Stomach smooth muscle (tissue), 2 donors: ENCODE results near the gene NAA16.
"Not testable (repeated sequence)": the region's sequence is repeated elsewhere in the genome, so short reads cannot be mapped to it uniquely, and the experiment has no call there.

Experiments
- H3K27ac ChIP-seq: one replicate; pipeline ENCODE4 v1.7.0; 2013; ENCODE audit warnings: mild to moderate bottlenecking, low read length, inconsistent platforms
- H3K27me3 ChIP-seq, 2 donors: one replicate each; pipeline ENCODE4 v1.7.0; 2013; ENCODE audit warnings: low read length in 2 of 2; ENCODE audit not compliant: insufficient read depth in 2 of 2, control insufficient read depth in 1 of 2
- H3K36me3 ChIP-seq, 2 donors: one replicate each; pipeline ENCODE4 v1.7.0; 2013; ENCODE audit warnings: low read length in 2 of 2; ENCODE audit not compliant: control insufficient read depth in 2 of 2, insufficient read depth in 2 of 2
- H3K4me1 ChIP-seq: one replicate; pipeline ENCODE4 v1.7.0; 2013; ENCODE audit warnings: low read length; ENCODE audit not compliant: control insufficient read depth, insufficient read depth
- H3K4me3 ChIP-seq, 2 donors: one replicate each; pipeline ENCODE4 v1.7.0; 2013; ENCODE audit warnings: low read length in 2 of 2
- H3K9ac ChIP-seq, 2 donors: one replicate each; pipeline ENCODE4 v1.7.0; 2013; ENCODE audit warnings: low read length in 2 of 2, mild to moderate bottlenecking in 1 of 2
- H3K9me3 ChIP-seq, 2 donors: one replicate each; pipeline ENCODE4 v1.7.0; 2013; ENCODE audit warnings: low read length in 2 of 2; ENCODE audit not compliant: control insufficient read depth in 2 of 2
- donor health status: healthy.
- donor health status: Pancreatic carcinoma.

NAA16 gene

DNA sequence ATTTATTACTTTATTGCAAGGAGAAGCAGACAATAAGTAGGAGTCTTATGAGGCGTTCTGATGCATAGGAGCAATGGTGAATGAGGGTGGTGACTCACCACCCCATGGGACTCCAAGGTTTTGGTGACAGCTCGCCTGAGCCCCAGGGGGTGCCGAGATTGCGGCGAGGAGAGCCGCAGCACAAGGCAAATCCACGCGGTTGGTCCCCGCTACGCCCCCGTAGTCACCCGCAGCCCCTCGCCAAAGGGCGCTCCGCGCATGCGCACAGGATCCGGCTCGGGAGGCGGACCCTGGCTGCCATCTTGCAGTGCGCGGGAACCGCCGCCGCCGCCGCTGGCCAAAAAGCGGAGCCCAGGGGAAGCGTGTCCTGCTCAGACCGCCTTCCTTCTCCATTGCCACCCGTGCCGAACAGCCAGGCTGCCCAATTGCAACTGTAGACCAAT, at the start of gene NAA16:
NAA16 (plus strand) TSS at position 305 of the 443 bp plus-strand sequence. CDS start 262 bp downstream, outside the sequence.
- Histone ChIP-seq H3K4me1 (no peaks in the 10 kb centered on the region), H3K27me3 (no peaks in the 10 kb centered on the region)

DNA sequence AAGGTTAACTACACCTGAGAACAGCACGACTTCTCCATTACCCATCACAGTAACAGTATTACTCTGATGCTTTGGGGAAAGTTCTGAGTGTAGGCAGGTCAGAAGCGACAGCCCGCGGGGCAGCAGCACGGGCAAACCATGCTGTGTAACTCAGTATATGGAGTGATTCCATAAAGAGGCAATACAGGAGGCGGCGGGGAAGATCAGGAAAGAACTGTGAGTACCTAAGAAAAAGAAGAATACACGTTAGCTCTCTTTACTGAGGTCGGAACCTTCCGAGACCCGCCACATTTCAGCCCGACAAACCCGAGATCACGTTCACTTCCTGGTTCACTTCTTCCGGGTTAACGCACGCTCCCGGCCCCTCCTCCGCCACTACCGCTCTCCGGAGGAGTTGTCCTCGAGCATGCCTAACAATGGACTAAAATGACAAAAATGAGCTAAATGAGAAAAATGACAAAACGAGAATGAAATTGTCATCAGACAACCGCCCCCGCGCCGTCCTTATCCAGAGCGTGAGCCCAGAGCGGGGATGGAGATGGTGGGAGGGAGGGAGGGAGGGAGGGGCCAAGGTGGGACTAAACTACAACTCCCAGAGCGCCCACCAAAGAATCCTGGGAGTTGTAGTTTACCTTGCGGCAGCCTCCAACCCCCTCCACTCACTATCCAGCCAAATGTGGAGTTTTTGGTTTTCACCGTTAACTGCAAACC, 47.7 kb upstream of the NAA16 start, which contains the start of gene MTRF1:
MTRF1 (minus strand) TSS at position 316 of the 711 bp plus-strand sequence. CDS start 2,669 bp downstream, outside the sequence.
- Histone ChIP-seq H3K4me3 (peak within 1 kb of the TSS; percentile 84 to 90), H3K27me3 (no peaks in the 10 kb centered on the region), H3K4me1 (no peaks in the 10 kb centered on the region), H3K27ac (peak within 1 kb of the TSS; percentile 72), H3K9ac (peak within 1 kb of the TSS; percentile 67 to 90), H3K9me3 (no peaks in the 10 kb centered on the region), H3K36me3 (peaks cover 3 to 8% of the 10 kb centered on the region in 2 donors)

More for the DNA sequence above, at the start of gene NAA16:
- H3K4me3 ChIP-seq = peak within 1 kb of the TSS; percentile 95 to 99
- peak within 1 kb of the TSS; percentile 80 to 93 for H3K9ac ChIP-seq
- peak within 1 kb of the TSS; percentile 76 for H3K27ac ChIP-seq
- no peaks in the 10 kb centered on the region for H3K9me3 ChIP-seq
- no peaks in the 10 kb centered on the region for H3K36me3 ChIP-seq

DNA sequence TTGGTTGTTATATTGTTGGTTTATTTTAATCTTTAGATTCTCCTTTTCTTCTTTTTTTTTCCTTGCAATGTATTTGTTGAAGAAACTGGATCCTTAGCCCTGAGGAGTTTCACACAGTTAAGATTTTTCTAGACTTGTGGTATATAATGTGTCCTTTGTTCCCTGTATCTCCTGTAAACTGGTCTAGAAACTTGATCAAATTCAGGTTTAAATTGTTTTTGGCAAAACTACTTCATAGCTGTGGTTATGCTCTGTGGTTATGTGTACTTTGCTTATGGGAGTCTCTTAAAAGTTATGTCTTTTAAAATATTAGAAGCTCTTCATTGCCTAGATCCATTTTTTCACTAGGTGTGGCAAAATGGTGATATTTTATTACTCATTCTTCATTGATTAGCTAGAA, 44.0 kb upstream of the NAA16 start:
- Histone ChIP-seq H3K27me3 (no peaks in the 10 kb centered on the region), H3K36me3 (no peaks in the 10 kb centered on the region), H3K9me3 (no peaks in the 10 kb centered on the region), H3K27ac (no peak overlapping the region), H3K4me1 (no peaks in the 10 kb centered on the region), H3K4me3 (no peak overlapping the region), H3K9ac (no peak overlapping the region)

DNA sequence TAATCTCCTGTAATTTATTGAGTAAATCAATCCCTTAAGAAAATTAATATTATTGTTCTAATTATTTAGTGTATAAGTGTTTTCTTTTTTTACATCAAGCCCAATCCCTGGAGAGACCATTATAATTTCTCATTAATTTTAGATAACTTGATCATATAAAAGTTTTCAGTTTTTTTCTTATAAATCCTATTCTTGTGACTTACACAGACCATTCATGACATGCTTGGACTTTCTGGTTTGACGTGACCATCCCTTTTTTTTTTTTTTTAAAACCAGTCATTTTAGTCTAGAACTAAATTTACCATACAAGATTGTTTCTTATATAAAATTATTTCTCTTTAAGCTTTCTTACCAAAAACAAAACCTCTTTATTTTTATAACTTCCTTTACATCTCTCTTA, 42.3 kb upstream of the NAA16 start:
- Histone ChIP-seq H3K9me3 (no peaks in the 10 kb centered on the region), H3K27ac (no peak overlapping the region), H3K4me1 (no peaks in the 10 kb centered on the region), H3K27me3 (no peaks in the 10 kb centered on the region), H3K36me3 (no peaks in the 10 kb centered on the region), H3K9ac (no peak overlapping the region), H3K4me3 (no peak overlapping the region)

DNA sequence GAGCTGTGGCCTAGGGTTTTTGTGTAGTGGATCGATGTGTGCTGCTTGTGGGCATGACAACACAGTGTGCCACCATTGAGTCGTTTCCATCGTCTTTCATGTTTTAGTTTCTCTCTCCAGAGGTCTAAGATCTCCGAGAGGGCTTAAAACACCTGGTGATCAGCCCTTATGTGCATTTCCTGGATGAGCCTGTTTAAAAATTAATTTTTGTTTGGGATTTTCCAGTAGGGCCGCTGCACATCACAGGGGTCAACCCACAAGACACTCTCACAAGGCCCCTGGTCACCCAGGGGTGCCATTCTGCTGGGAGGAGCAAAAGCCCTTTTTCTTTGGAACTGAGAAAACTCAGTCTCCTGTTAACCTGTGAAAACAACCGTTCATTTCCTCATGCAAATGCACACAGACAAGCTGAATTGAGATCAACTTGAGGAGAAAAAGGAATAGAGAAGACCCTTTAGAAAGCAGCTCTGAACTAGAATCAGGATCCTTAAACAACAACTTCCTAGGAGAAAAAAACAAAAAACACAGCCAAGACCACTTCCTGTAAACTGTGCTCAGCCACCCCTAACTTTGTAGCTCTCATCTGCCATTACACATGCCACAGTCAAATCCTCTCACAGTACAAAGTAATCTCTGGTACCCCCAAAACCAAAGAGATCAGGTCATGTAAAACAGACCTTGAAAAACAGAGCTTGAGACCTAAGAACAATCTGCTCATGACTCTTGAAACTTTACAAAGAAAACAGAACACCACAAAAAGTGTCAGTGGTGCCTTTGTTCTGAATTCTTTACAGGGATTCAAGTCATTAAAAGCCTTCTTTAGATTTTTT, 39.4 kb upstream of the NAA16 start:
- Histone ChIP-seq H3K36me3 (no peaks in the 10 kb centered on the region), H3K27me3 (no peaks in the 10 kb centered on the region), H3K9me3 (no peaks in the 10 kb centered on the region), H3K9ac (no peak overlapping the region), H3K4me1 (no peaks in the 10 kb centered on the region), H3K27ac (no peak overlapping the region), H3K4me3 (no peak overlapping the region)

DNA sequence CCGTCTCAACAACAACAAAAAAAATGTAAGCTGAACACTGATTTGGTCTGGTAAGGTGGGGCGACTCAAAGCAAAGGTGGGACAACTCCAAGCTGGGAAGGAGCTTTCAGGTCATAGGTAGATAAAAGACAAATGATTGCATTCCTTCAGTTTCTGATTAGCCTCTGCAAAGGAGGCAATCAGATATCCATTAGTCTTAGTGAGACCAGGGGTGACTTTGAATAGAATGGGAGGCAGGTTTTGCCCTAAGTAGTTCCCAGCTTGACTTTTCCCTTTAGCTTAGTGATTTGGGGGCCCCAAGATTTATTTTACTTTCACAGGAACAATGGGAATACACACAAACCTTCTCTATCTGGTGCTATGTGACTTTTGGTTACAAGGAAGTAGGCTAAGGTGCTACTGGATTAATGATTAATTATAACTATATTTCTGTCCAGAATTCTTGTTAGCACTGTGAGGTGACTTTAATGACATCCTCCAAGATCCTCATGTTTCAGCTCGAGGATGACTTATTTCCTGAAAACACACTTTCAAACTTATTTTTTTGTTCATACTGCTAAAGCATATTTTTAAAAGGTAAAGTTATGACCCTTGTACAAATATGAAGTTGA, 37.1 kb upstream of the NAA16 start:
- Histone ChIP-seq H3K4me3 (no peak overlapping the region), H3K9ac (no peak overlapping the region), H3K27ac (no peak overlapping the region), H3K36me3 (no peaks in the 10 kb centered on the region), H3K27me3 (no peaks in the 10 kb centered on the region), H3K9me3 (no peaks in the 10 kb centered on the region), H3K4me1 (no peaks in the 10 kb centered on the region)

DNA sequence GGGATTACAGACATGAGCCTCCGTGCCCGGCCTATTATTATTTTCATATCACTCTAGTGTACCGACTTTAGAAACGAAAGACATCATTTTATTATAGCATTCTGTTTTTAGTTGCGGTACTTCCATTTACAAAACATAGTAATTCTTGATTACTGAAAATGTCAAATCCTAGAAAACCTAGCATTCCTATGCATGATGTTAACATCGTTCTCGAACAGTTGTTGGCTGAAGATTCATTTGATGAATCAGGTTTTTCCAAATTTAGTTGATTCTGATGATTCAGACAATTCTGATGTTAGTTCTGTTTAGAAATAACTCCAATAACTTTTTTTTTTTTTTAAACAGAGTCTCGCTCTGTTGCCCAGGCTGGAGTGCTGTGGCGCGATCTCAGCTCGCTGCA, 36.2 kb upstream of the NAA16 start:
- no peak overlapping the region for H3K9ac ChIP-seq
- no peaks in the 10 kb centered on the region for H3K27me3 ChIP-seq
- H3K27ac ChIP-seq = no peak overlapping the region
- no peak overlapping the region for H3K4me3 ChIP-seq
- H3K9me3 ChIP-seq = no peaks in the 10 kb centered on the region
- no peaks in the 10 kb centered on the region for H3K4me1 ChIP-seq
- no peaks in the 10 kb centered on the region for H3K36me3 ChIP-seq

DNA sequence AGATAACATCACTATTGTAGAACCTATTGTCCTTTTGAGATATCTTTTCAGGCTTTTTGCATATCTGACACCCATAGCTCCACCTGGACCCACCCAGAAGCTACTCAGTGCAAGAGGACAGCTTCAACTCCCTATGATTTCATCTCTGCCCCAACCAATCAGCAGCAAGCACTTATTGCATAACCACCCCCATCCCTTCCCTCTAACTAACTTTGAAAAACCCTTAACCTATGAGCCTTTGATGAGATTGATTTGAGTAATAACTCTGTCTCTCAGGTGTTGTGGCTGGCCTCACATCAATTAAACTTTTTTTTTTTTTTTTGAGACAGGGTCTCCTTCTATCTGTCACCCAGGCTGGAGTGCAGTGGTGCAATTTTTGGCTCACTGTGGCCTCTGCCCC, 34.2 kb upstream of the NAA16 start:
- H3K27me3 ChIP-seq = peaks cover 0 to 2% of the 10 kb centered on the region in 2 donors
- H3K36me3 ChIP-seq = no peaks in the 10 kb centered on the region
- H3K9me3 ChIP-seq = no peaks in the 10 kb centered on the region
- H3K4me1 ChIP-seq = no peaks in the 10 kb centered on the region
- H3K4me3 ChIP-seq = no peak overlapping the region
- H3K27ac ChIP-seq = no peak overlapping the region
- no peak overlapping the region for H3K9ac ChIP-seq

DNA sequence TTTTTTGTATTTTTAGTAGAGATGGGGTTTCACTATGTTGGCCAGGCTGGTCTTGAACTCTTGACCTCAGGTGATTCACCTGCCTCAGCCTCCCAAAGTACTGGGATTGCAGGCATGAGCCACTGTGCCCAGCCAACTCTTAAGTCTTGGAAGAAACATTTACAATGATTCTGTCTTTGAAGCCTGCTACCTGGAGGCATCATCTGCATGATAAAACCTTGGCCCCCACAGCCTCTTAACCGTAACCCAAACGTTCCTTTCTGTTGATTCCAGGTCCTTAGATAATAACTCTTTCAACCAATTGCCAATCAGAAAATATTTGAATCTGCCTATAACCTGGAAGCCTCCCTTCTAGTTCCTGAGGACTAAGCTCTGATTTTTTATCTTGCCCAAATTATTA, 31.9 kb upstream of the NAA16 start:
- not testable (repeated sequence) for H3K27ac ChIP-seq, H3K4me1 ChIP-seq, H3K36me3 ChIP-seq, H3K4me3 ChIP-seq, H3K27me3 ChIP-seq, H3K9me3 ChIP-seq, H3K9ac ChIP-seq

DNA sequence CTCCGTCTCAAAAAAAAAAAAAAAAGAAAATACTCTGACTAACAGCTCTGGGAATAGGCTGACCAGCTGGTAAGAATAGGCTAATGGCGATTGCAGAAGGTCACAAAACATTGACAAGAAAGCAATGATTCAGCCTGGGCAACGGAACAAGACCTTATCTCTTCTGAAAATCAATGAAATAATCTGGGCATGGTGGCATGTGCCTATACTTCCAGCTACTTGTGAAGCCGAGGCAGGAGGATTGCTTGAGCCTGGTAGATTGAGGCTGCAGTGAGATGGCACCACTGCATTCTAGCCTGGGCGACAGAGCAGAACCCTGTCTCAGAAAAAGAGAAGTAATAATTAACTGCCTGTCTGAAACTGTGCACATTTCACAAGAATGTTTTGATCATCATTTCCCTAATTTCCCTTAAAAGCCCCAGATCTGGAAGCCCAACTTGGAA, 28.9 kb upstream of the NAA16 start:
- Histone ChIP-seq H3K4me3 (no peak overlapping the region), H3K36me3 (no peaks in the 10 kb centered on the region), H3K4me1 (no peaks in the 10 kb centered on the region), H3K27me3 (peaks cover 0 to 2% of the 10 kb centered on the region in 2 donors), H3K9me3 (no peaks in the 10 kb centered on the region), H3K9ac (no peak overlapping the region), H3K27ac (no peak overlapping the region)
